ENCODE data around the gene ZMAT5.

DNA sequence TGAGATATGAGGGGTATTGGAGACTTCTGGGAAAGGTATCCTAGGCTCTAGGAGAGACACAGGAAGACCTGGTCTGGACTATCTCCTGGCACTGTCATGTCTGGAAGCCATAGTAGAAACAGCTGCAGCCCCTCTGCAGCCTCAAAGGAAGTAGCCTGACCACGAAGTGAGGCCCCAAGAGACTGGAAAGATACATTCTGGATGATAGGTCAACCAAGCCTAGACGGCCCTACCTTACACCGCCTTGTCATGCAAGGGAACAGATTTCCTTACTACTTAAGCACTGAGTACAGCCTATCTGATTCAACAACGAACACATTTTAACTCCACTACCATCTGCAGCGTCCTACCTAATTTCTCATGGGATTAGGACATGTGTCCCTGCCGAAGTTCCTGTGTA is 31.5 kb upstream of the ZMAT5 start:
- TF ChIP-seq ZFP3 (CRISPR knock-in tag; IDR thresholded peaks at IDR 0.05) (no peak), GLIS3 (CRISPR knock-in tag; IDR thresholded peaks at IDR 0.05) (no peak), TCF4 (CRISPR knock-in tag; IDR thresholded peaks at IDR 0.05; ENCODE audit: borderline replicate concordance) (no peak), BACH2 (CRISPR knock-in tag; IDR thresholded peaks at IDR 0.05; ENCODE audit: borderline replicate concordance) (no peak), RARB (CRISPR knock-in tag; IDR thresholded peaks at IDR 0.05) (no peak)
- TF ChIP-seq, protein P1, sequence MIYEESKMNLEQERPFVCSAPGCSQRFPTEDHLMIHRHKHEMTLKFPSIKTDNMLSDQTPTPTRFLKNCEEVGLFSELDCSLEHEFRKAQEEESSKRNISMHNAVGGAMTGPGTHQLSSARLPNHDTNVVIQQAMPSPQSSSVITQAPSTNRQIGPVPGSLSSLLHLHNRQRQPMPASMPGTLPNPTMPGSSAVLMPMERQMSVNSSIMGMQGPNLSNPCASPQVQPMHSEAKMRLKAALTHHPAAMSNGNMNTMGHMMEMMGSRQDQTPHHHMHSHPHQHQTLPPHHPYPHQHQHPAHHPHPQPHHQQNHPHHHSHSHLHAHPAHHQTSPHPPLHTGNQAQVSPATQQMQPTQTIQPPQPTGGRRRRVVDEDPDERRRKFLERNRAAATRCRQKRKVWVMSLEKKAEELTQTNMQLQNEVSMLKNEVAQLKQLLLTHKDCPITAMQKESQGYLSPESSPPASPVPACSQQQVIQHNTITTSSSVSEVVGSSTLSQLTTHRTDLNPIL (CRISPR knock-in tag; IDR thresholded peaks at IDR 0.05; ENCODE audit: low read depth): no peak
- TF ChIP-seq, protein P2, sequence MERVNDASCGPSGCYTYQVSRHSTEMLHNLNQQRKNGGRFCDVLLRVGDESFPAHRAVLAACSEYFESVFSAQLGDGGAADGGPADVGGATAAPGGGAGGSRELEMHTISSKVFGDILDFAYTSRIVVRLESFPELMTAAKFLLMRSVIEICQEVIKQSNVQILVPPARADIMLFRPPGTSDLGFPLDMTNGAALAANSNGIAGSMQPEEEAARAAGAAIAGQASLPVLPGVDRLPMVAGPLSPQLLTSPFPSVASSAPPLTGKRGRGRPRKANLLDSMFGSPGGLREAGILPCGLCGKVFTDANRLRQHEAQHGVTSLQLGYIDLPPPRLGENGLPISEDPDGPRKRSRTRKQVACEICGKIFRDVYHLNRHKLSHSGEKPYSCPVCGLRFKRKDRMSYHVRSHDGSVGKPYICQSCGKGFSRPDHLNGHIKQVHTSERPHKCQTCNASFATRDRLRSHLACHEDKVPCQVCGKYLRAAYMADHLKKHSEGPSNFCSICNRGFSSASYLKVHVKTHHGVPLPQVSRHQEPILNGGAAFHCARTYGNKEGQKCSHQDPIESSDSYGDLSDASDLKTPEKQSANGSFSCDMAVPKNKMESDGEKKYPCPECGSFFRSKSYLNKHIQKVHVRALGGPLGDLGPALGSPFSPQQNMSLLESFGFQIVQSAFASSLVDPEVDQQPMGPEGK (CRISPR knock-in tag; IDR thresholded peaks at IDR 0.05; ENCODE audit: borderline replicate concordance): no peak

Measured in SK-N-SH treated with all-trans-retinoic acid at 6 μM for 48 hours (cell line).